ENCODE data around the gene WDR27. TPM values are rescaled to one million over a fixed set of nuclear protein-coding genes. Genes with fewer than 3 reads are reported as not detected.
"Not testable (repeated sequence)": the region's sequence is repeated elsewhere in the genome, so short reads cannot be mapped to it uniquely, and the experiment has no call there.

WDR27 gene
- polyA plus RNA-seq, 1 experiment: 28.7 TPM

DNA sequence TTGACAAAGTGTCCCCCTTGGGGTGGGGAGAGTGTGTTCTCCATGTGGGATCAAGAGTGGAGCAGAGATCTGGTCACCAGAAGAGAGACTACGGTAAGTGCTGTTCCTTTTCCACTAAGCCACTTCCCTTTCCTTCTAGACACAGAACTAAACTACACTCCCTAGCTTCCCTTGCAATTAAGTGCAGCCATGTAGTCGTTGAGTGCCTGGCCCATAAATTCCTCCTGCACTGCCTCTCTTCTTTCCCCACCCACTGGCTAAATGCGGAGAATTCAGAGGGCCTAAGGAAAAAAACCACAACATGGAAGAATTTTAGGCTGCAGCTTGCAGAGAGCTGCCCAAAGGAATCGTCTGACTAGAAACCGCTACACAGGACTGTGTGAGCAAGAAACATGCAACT is 1.5 kb downstream of the WDR27 start:
- Histone ChIP-seq H3K36me3 (ENCODE audit: control insufficient read depth, insufficient read depth, low read length) (0 out of 2 replicates have a peak, but pooled peaks cover 1% of the 10 kb centered on the region), H3K27me3 (ENCODE audit: control insufficient read depth, insufficient read depth, low read length) (no peaks in the 10 kb centered on the region), H3K4me3 (ENCODE audit: low read depth, low read length) (no peak overlapping the region)
- POLR2A ChIA-PET: no interaction called here
- DNase-seq (ENCODE audit: low read depth): no peak
- TF ChIP-seq, protein P1, sequence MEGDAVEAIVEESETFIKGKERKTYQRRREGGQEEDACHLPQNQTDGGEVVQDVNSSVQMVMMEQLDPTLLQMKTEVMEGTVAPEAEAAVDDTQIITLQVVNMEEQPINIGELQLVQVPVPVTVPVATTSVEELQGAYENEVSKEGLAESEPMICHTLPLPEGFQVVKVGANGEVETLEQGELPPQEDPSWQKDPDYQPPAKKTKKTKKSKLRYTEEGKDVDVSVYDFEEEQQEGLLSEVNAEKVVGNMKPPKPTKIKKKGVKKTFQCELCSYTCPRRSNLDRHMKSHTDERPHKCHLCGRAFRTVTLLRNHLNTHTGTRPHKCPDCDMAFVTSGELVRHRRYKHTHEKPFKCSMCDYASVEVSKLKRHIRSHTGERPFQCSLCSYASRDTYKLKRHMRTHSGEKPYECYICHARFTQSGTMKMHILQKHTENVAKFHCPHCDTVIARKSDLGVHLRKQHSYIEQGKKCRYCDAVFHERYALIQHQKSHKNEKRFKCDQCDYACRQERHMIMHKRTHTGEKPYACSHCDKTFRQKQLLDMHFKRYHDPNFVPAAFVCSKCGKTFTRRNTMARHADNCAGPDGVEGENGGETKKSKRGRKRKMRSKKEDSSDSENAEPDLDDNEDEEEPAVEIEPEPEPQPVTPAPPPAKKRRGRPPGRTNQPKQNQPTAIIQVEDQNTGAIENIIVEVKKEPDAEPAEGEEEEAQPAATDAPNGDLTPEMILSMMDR (IDR thresholded peaks at IDR 0.05; ENCODE audit: insufficient read depth, low read depth, low read length): 0 out of 2 replicates have a peak, but pooled peaks have one; percentile 18
- CTCF ChIA-PET: interaction anchor here (0.7 to 0.8 kb wide), 2 partner anchors 54 to 437 kb away, joined by 3 to 5 read pairs; no protein-coding TSS in a partner anchor

- CTCF ChIA-PET; POLR2A ChIA-PET; H3K27me3 ChIP-seq (ENCODE audit: control insufficient read depth, insufficient read depth, low read length); H3K36me3 ChIP-seq (ENCODE audit: control insufficient read depth, insufficient read depth, low read length); H3K4me3 ChIP-seq (ENCODE audit: low read depth, low read length); DNase-seq (ENCODE audit: low read depth): not testable (repeated sequence)
- TF ChIP-seq, protein P1 (IDR thresholded peaks at IDR 0.05; ENCODE audit: insufficient read depth, low read depth, low read length): peak; percentile 41
Observed at GRCh38 chr6:169697115-169697514, 4.7 kb downstream of the WDR27 start.

- Histone ChIP-seq H3K4me3 (ENCODE audit: low read depth, low read length) (no peak overlapping the region), H3K27me3 (ENCODE audit: control insufficient read depth, insufficient read depth, low read length) (no peaks in the 10 kb centered on the region), H3K36me3 (ENCODE audit: control insufficient read depth, insufficient read depth, low read length) (no peaks in the 10 kb centered on the region)
- TF ChIP-seq, protein P1 (IDR thresholded peaks at IDR 0.05; ENCODE audit: insufficient read depth, low read depth, low read length): no peak
- CTCF ChIA-PET: interaction anchor here (1.6 kb wide), 1 partner anchor 14 kb away, joined by 4 read pairs; no protein-coding TSS in a partner anchor
- POLR2A ChIA-PET: interaction anchor here (0.5 kb wide), 1 partner anchor 76 kb away, joined by 3 read pairs; no protein-coding TSS in a partner anchor
- no peak for DNase-seq (ENCODE audit: low read depth)
Observed at GRCh38 chr6:169695131-169695530, 6.7 kb downstream of the WDR27 start.

GRCh38 chr6:169692516-169692915 is 9.3 kb downstream of the WDR27 start:
- POLR2A ChIA-PET: no interaction called here
- H3K36me3 ChIP-seq (ENCODE audit: control insufficient read depth, insufficient read depth, low read length): no peaks in the 10 kb centered on the region
- no peaks in the 10 kb centered on the region for H3K27me3 ChIP-seq (ENCODE audit: control insufficient read depth, insufficient read depth, low read length)
- no peak for DNase-seq (ENCODE audit: low read depth)
- no peak overlapping the region for H3K4me3 ChIP-seq (ENCODE audit: low read depth, low read length)
- TF ChIP-seq, protein P1 (IDR thresholded peaks at IDR 0.05; ENCODE audit: insufficient read depth, low read depth, low read length): no peak
- CTCF ChIA-PET: no interaction called here

- CTCF ChIA-PET: no interaction called here
- no peak overlapping the region for H3K4me3 ChIP-seq (ENCODE audit: low read depth, low read length)
- H3K27me3 ChIP-seq (ENCODE audit: control insufficient read depth, insufficient read depth, low read length): no peaks in the 10 kb centered on the region
- H3K36me3 ChIP-seq (ENCODE audit: control insufficient read depth, insufficient read depth, low read length): no peaks in the 10 kb centered on the region
- DNase-seq (ENCODE audit: low read depth): no peak
- TF ChIP-seq, protein P1 (IDR thresholded peaks at IDR 0.05; ENCODE audit: insufficient read depth, low read depth, low read length): no peak
- POLR2A ChIA-PET: interaction anchor here (0.5 kb wide), 1 partner anchor 140 kb away, joined by 21 read pairs; no protein-coding TSS in a partner anchor
Observed at GRCh38 chr6:169691260-169691659, 10.6 kb downstream of the WDR27 start.
